Adrenal gland (tissue), 12 donors: ENCODE results near the gene FNIP2. TPM values are rescaled to one million over a fixed set of nuclear protein-coding genes. Genes with fewer than 3 reads are reported as not detected.

ENCODE experiments used
- DNase-seq, 7 donors: peaks; one replicate each; pipeline ENCODE4 v3.0.0-alpha.2; 2019 to 2020
- H3K27ac ChIP-seq, 5 donors: fragments of 200-600 bp; sonication (generic) in 4 of 5; 1 replicate in 3 of 5; 2 replicates in 2 of 5; pipeline versions ENCODE4 v1.5.1 to v1.8.0; 2016 to 2020; ENCODE audit warnings: mild to moderate bottlenecking in 1 of 5
- H3K27me3 ChIP-seq: fragments of 200-600 bp; 2 replicates; pipeline ENCODE4 v1.8.0; 2021
- H3K36me3 ChIP-seq, 2 donors: fragments of 200-600 bp; replicated peaks in 1 of 2; 1 replicate in 1 of 2; 2 replicates in 1 of 2; pipeline versions ENCODE4 v1.5.1 to v1.8.0; 2018 to 2022
- H3K4me1 ChIP-seq, 2 donors: fragments of 200-600 bp; replicated peaks in 1 of 2; 1 replicate in 1 of 2; 2 replicates in 1 of 2; pipeline versions ENCODE4 v1.5.1 to v1.8.0; 2018 to 2021
- H3K4me3 ChIP-seq, 4 donors: fragments of 200-600 bp; sonication (generic) in 3 of 4; one replicate each; pipeline ENCODE4 v1.5.1; 2016 to 2018
- H3K9me3 ChIP-seq, 3 donors: fragments of 200-600 bp; sonication (generic) in 1 of 3; replicated peaks in 1 of 3; 1 replicate in 2 of 3; 2 replicates in 1 of 3; pipeline versions ENCODE4 v1.5.1 to v1.8.0; 2016 to 2021
- POLR2A ChIP-seq, 2 donors: fragments of 450-650 bp; IDR thresholded peaks; one replicate each; pipeline ENCODE4 v1.6.1; 2017; ENCODE audit warnings: antibody characterized with exemption in 2 of 2, mild to moderate bottlenecking in 2 of 2, moderate library complexity in 1 of 2
- WGBS, 4 donors: extraction: QIAGEN DNeasy Blood & Tissue Kit in 2 of 4; methylation state at CpG; one replicate each; pipeline versions ENCODE4 v1.1.5 to v1.1.7; 2013 to 2017; 5-methylcytosine and 5-hydroxymethylcytosine counted together
- intact Hi-C, 2 donors: fragments of 100-400 bp; cut with DNase I; formaldehyde crosslinking; loops; one replicate each; pipeline versions ENCODE4 v1.14.1 to v1.15.0; 2022 to 2023
- polyA plus RNA-seq, 3 donors: library from polyadenylated mRNA; stranded (reverse); fragments of 200-250 nt in 2 of 3; fragments of 350-450 nt in 1 of 3; fragmentation: Illumina TruSeq in 1 of 3; extraction: RNeasy Lipid Tissue Mini Kit (QIAGEN cat#74804) in 1 of 3; gene quantifications; one replicate each; pipeline ENCODE4 v1.2.3, GENCODE V29; 2013 to 2014
- total RNA-seq, 9 donors: library from RNA; depleted of rRNA in 4 of 9; stranded (reverse); fragments of >200 nt in 4 of 9; fragments of 120-200 nt in 1 of 9; fragmentation: NEBNext Ultra II Directional in 1 of 9; extraction: Animal tissue kit (Norgen Biotek cat#: 25700) in 1 of 9; gene quantifications; one replicate each; pipeline versions ENCODE4 v1.1.0 to v1.2.4, GENCODE V29; 2013 to 2023
- TF ChIP-seq, protein P1 (sequence below), 6 experiments: fragments of 450-650 bp in 4 of 6; fragments of 200-600 bp in 2 of 6; sonication (generic) in 1 of 6; IDR thresholded peaks; 1 replicate in 5 of 6; 2 replicates in 1 of 6; pipeline versions ENCODE4 v1.5.1 to v1.8.0; 2016 to 2021; ENCODE audit warnings: antibody characterized with exemption in 6 of 6, mild to moderate bottlenecking in 2 of 6, moderate library complexity in 1 of 6
- donor health status: healthy with polysubstance abuse.
- donor health status: Bipolar disorder and iron deficiency.
- donor health status: DM: yes; HTN: yes; CAD: no.
- donor health status: DM: no; HTN: no; CAD: no.
- donor health status: DM: no; HTN: no; CAD: no.
- donor health status: DM: yes; HTN: yes; CAD: no.

Gene FNIP2
- total and polyA plus RNA-seq, 12 donors: 3.5 to 39.4 (median 27.1) TPM

DNA sequence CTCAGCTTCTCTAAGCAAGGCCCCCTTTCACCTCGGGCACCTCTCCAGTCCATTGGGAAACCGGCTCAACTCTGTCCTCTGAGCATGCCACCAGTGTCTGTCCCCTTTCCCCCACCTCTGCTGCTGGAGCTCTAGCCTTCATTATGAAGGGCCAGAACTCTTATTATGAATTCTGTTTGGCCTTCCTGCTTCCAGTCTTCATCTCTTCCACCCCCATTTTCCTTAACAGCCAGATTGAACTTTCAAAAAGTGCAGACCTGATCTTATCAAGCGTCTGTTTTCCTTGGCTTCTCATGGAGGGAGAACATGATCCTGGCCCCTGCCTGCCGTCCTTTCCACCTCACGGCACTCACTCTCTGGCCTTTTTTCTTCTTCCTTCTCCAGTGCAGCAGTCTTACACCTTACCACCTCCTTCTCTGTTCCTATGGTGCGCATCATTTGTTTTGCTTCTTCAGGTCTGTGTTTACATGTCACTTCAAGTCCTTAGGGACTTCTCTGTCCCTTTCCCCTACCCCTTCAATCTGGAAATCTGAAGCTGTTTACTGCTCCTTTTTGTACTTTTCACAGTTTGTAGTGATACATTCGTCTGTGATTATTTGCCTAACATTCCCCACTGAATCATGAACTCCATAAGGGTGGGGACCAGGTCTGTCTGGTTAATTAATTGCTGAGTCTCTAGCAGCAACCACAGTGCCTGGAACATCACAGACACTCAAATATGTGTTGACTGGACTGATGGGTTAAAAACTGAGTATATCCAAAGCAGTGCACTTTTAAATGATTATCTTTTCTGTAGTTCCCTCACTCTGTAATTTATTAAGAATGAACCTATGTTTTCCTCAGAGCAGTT is 55.8 kb downstream of the FNIP2 start:
- Histone ChIP-seq H3K4me1 (peaks cover 6 to 45% of the 10 kb centered on the region in 2 donors), H3K27me3 (no peaks in the 10 kb centered on the region), H3K36me3 (no peaks in the 10 kb centered on the region), H3K4me3 (no peak overlapping the region), H3K27ac (no peak overlapping the region), H3K9me3 (no peaks in the 10 kb centered on the region)
- 65 to 68% (median 67%) methylated on average over 7 of the region's 7 CpGs for WGBS, 4 donors
- intact Hi-C loops: no loop called here
- TF ChIP-seq, protein P1, sequence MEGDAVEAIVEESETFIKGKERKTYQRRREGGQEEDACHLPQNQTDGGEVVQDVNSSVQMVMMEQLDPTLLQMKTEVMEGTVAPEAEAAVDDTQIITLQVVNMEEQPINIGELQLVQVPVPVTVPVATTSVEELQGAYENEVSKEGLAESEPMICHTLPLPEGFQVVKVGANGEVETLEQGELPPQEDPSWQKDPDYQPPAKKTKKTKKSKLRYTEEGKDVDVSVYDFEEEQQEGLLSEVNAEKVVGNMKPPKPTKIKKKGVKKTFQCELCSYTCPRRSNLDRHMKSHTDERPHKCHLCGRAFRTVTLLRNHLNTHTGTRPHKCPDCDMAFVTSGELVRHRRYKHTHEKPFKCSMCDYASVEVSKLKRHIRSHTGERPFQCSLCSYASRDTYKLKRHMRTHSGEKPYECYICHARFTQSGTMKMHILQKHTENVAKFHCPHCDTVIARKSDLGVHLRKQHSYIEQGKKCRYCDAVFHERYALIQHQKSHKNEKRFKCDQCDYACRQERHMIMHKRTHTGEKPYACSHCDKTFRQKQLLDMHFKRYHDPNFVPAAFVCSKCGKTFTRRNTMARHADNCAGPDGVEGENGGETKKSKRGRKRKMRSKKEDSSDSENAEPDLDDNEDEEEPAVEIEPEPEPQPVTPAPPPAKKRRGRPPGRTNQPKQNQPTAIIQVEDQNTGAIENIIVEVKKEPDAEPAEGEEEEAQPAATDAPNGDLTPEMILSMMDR (IDR thresholded peaks at IDR 0.05): no peak
- TF ChIP-seq POLR2A (IDR thresholded peaks at IDR 0.05): no peak
- DNase-seq: no peak

DNA sequence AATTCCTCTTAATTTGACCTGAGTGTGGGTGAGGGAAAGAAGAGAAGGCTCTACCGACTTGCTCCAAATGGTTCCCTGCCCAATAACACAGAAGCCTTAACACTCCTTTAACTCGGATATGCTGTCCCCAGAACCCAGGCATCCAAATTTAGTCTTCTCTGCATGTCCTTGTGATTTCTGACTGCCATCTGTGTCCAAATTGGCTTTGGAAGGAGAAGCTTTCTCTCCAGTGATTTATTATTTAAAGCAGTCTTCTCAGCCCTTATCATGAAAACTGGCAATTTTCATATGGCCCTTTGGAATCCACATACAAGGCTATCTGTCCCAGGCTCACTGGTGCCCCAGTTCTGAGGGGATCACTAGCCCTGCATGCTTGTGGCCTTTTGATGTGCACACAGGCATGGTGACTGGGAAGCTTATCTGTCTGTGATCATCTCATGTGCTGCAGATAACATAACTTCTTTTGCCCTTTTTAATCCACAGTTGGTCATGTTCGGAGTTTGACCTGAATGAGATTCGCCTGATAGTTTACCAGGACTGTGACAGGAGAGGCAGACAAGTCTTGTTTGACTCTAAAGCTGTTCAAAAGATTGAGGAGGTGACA is 56.7 kb downstream of the FNIP2 start:
- intact Hi-C loops: no loop called here
- H3K9me3 ChIP-seq: no peaks in the 10 kb centered on the region
- no peak for TF ChIP-seq POLR2A (IDR thresholded peaks at IDR 0.05)
- TF ChIP-seq, protein P1 (IDR thresholded peaks at IDR 0.05): no peak
- WGBS, 4 donors: 68 to 82% (median 73%) methylated on average over 4 of the region's 4 CpGs
- H3K4me1 ChIP-seq: peaks cover 6 to 45% of the 10 kb centered on the region in 2 donors
- DNase-seq: no peak
- H3K27ac ChIP-seq: no peak overlapping the region
- H3K36me3 ChIP-seq: no peaks in the 10 kb centered on the region
- H3K4me3 ChIP-seq: no peak overlapping the region
- no peaks in the 10 kb centered on the region for H3K27me3 ChIP-seq

DNA sequence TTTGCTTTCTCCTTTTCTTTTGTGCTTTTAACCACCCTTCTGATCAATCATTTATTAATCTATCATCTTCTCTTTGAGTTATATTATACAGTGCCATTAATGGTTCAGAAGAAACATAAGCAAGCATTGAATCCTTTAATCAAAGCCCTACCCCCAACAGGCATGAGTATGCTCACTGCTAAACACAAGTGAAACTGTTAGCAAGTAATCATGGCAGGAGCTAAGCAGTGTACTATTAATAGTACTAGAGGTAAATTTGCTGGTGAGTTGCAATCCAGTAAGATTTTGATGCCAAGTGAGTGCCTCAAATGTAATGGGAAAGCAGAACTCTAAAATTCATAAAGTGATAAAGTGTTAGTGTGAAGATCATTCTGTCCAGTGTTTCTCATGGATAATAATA is 57.2 kb downstream of the FNIP2 start:
- intact Hi-C loops: no loop called here
- no peak for DNase-seq
- no peaks in the 10 kb centered on the region for H3K27me3 ChIP-seq
- H3K36me3 ChIP-seq: no peaks in the 10 kb centered on the region
- H3K4me1 ChIP-seq: peaks cover 6 to 40% of the 10 kb centered on the region in 2 donors
- TF ChIP-seq POLR2A (IDR thresholded peaks at IDR 0.05): no peak
- TF ChIP-seq, protein P1 (IDR thresholded peaks at IDR 0.05): no peak
- no peak overlapping the region for H3K27ac ChIP-seq
- no peaks in the 10 kb centered on the region for H3K9me3 ChIP-seq
- no peak overlapping the region for H3K4me3 ChIP-seq

DNA sequence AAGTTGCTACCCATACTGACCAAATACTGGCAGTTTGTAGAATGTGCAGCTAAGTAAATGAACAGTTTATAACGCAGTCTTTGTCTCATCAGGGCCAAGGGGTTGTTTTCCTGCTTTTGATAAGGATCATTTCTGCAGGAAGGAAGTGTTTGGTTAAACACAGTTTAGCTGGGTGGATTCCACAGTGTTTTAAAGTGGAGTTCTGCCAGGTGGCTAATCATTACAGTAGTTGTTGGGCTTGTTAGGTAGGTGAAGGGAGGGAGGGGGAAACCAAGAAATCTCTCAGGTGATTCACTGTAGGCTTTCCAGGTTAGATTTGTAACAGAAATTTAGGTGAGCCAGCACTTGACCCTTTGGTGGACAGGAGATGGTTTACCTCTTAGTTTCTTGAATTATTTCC is 58.1 kb downstream of the FNIP2 start:
- TF ChIP-seq, protein P1 (IDR thresholded peaks at IDR 0.05): no peak
- no peak for TF ChIP-seq POLR2A (IDR thresholded peaks at IDR 0.05)
- Histone ChIP-seq H3K4me3 (no peak overlapping the region), H3K27me3 (no peaks in the 10 kb centered on the region), H3K36me3 (peaks cover 0 to 1% of the 10 kb centered on the region in 2 donors), H3K4me1 (peaks cover 6 to 31% of the 10 kb centered on the region in 2 donors), H3K27ac (no peak overlapping the region), H3K9me3 (no peaks in the 10 kb centered on the region)
- no peak for DNase-seq
- intact Hi-C loops: no loop called here
- WGBS, 4 donors: 79 to 84% (median 81%) methylated on average over 1 of the region's 1 CpG
